ENCODE measurements around the gene CLEC18B. TPM values are rescaled to one million over a fixed set of nuclear protein-coding genes. Genes with fewer than 3 reads are reported as not detected.
A peak's percentile ranks its signal among the peaks of the same experiment; 100 is the strongest.
"Not testable (repeated sequence)": the region's sequence is repeated elsewhere in the genome, so short reads cannot be mapped to it uniquely, and the experiment has no call there.

CLEC18B gene
- total RNA-seq, 3 donors from 2014 or later = 1.1 to 5.5 (median 2.0) TPM

DNA sequence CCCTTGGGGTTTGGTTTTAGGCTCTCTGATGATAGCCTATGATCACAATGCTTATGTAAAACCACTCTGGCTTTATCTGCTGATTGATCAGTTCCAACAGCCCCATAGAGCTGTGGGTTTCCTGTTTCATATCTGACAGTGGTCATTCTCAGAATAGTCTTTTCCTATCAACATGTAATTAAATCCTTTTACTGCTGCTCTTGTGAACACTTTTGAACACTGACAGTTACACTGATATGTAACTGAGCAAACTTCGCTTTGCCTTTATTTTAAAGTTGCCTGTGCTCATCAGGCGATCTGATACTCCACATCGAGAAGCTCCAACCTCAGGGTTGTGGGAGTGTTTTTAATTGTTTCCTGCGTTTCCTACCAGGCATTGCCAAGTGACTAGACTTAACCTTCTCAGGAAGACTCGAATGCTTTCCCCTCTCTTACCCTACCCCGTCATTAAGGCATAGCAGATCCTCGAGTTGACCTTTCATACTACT, 17.3 kb upstream of the CLEC18B start:
- intact Hi-C loops (cut with DNase I, micrococcal nuclease) = no loop called here

DNA sequence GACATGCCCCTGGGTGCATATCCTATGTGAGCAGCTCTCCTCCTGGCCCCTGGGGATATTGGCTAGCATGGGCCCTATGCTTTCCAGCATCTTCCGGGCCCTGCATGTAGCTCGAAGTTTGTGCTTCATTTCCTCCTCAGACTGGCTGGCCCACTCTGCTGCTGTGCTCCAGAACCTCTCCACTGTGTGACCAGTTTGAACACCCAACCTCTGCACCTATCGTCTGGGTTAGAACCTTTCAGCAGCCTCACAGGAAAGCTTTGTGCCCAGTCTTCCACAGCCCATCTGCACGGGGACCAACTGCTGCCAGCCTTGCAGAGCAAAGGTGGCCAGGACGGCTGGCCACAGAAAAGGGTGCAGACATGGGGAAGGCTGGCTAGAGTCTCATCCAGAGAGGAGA, 10.2 kb upstream of the CLEC18B start:
- no peak for ATAC-seq
- intact Hi-C loops (cut with DNase I, micrococcal nuclease) = no loop called here
- H3K4me1 ChIP-seq (ENCODE audit: low read depth) = no peaks in the 10 kb centered on the region
- DNase-seq = no peak
- H3K36me3 ChIP-seq (ENCODE audit: low read depth) = no peaks in the 10 kb centered on the region
- H3K4me3 ChIP-seq = no peak overlapping the region
- H3K9me3 ChIP-seq = no peaks in the 10 kb centered on the region
- TF ChIP-seq, protein P1, sequence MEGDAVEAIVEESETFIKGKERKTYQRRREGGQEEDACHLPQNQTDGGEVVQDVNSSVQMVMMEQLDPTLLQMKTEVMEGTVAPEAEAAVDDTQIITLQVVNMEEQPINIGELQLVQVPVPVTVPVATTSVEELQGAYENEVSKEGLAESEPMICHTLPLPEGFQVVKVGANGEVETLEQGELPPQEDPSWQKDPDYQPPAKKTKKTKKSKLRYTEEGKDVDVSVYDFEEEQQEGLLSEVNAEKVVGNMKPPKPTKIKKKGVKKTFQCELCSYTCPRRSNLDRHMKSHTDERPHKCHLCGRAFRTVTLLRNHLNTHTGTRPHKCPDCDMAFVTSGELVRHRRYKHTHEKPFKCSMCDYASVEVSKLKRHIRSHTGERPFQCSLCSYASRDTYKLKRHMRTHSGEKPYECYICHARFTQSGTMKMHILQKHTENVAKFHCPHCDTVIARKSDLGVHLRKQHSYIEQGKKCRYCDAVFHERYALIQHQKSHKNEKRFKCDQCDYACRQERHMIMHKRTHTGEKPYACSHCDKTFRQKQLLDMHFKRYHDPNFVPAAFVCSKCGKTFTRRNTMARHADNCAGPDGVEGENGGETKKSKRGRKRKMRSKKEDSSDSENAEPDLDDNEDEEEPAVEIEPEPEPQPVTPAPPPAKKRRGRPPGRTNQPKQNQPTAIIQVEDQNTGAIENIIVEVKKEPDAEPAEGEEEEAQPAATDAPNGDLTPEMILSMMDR (IDR thresholded peaks at IDR 0.05) = no peak

More for the DNA sequence above, 17.3 kb upstream of the CLEC18B start:
- TF ChIP-seq, protein P1 (IDR thresholded peaks at IDR 0.05) = no peak
- no peaks in the 10 kb centered on the region for H3K36me3 ChIP-seq (ENCODE audit: low read depth)
- ATAC-seq = peak; percentile 33
- no peaks in the 10 kb centered on the region for H3K4me1 ChIP-seq (ENCODE audit: low read depth)
- H3K9me3 ChIP-seq = no peaks in the 10 kb centered on the region
- no peak overlapping the region for H3K4me3 ChIP-seq
- no peak for DNase-seq

DNA sequence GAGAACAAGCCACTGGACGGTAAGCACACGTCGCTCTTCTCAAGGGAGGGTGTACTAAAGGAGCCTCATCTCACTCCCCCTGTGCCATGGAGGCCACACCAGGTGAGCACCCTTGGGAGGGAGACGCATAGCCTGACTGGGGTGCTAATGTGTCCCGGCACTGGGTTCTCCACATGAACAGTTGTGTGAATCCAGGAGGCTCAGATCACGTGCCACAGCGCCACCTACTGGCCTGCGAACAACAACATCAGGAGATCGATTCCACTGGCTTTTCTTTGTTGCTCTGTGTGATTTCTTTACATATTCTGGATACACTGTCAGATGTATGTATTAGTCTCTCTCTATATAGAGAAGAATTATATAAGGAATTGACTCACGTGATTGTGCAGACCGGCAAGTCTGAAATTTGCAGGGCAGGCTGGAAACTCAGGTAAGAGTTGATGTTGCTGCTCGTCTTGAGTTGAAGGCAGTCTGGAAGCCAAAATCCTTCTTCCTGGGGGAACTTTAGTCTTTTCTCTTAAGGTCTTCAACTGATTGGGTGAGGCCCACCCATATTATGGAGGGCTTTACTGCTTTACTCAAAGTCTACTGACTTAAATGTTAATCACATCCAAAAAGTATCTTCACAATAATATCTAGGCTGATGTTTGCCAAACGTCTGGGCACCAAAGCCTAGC, 8.9 kb upstream of the CLEC18B start:
- TF ChIP-seq, protein P1 (IDR thresholded peaks at IDR 0.05) = peak; percentile 55
- H3K9me3 ChIP-seq; H3K36me3 ChIP-seq (ENCODE audit: low read depth); H3K4me1 ChIP-seq (ENCODE audit: low read depth); intact Hi-C loops (cut with DNase I, micrococcal nuclease); H3K4me3 ChIP-seq: not testable (repeated sequence)
- peak in 2 of 3 donors; percentile 68 to 74 for DNase-seq
- peak; percentile 91 for ATAC-seq

DNA sequence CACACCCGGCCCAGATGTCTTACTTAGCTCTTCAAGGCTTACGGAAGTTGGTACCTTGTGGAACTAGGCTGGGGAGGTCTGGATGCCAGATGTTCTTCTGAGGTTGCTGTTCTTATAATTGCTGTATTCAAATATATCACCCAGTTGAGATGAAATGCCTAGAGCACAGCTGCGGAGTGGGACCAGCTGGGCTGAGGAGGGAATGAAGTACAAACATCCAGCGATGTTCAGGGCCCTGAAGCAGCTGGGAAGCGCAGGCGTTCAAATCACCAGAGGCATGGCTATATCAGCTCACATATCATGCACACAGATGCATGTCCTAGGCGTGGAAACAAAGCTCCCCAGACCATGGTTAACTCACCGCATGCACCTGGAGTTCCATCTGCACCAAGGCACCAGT, 7.2 kb upstream of the CLEC18B start:
- H3K4me3 ChIP-seq; H3K4me1 ChIP-seq (ENCODE audit: low read depth); H3K36me3 ChIP-seq (ENCODE audit: low read depth); DNase-seq; intact Hi-C loops (cut with DNase I, micrococcal nuclease); H3K9me3 ChIP-seq: not testable (repeated sequence)
- peak; percentile 20 for ATAC-seq

DNA sequence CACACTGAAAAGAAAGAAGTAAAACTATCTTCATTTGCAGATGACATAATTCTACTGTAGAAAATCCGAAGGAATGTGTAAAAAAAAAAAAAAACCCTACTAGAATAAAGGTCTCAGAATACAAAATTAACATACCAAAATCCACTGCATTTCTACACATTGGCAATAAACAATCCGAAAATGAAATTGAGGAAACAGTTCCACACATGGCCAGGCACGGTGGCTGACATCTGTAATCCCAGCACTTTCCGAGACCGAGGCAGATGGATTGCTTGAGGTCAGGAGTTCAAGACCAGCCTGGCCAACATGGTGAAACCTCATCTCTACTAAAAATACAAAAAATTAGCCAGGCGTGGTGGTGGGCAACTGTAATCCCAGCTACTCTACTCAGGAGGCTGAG, 4.5 kb upstream of the CLEC18B start:
- DNase-seq; ATAC-seq; H3K9me3 ChIP-seq; H3K36me3 ChIP-seq (ENCODE audit: low read depth); H3K4me1 ChIP-seq (ENCODE audit: low read depth); intact Hi-C loops (cut with DNase I, micrococcal nuclease); H3K4me3 ChIP-seq: not testable (repeated sequence)

DNA sequence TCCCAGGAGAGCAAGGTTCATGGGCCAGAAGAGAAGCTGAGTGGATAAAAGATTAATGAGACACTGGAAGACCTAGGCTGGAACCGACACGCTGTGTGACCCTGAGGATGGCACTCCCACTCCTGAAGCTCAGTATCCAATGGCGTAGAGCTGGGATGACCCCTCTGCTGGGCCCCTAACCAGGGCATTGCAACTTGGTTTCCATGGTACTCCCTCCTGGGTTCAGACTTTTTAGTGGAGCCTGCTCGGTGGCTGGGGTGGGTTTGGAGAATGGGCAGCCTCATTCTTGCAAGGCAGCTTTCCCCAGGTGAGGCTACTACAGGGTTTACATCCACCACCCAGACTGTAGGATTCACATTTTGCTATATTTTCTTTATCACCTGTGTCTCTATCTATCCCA, 2.4 kb upstream of the CLEC18B start:
- H3K36me3 ChIP-seq (ENCODE audit: low read depth); ATAC-seq; DNase-seq; H3K4me3 ChIP-seq; H3K9me3 ChIP-seq; intact Hi-C loops (cut with DNase I, micrococcal nuclease); H3K4me1 ChIP-seq (ENCODE audit: low read depth): not testable (repeated sequence)

DNA sequence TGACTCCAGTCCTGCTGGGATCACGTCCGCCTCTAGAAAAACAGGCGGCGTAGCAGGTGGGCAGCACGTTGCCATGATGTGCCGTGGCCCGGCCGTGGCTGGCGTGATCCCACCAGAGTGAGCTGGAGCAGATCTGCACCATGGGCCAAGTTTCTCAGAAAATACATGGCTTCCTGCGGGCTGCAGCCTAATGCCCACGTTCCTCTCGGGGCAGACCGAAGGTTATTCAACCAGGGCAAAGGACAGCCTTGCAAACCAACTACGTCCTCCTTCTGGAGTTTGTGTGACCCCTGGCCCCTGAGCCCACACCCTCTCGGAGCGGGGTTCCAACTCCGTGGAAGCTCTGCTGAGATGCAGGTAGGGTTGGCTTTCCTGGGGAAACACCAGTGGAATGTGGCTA, 808 bp upstream of the CLEC18B start:
- H3K36me3 ChIP-seq (ENCODE audit: low read depth); DNase-seq; ATAC-seq; intact Hi-C loops (cut with DNase I, micrococcal nuclease); H3K4me1 ChIP-seq (ENCODE audit: low read depth); H3K9me3 ChIP-seq; H3K4me3 ChIP-seq: not testable (repeated sequence)

DNA sequence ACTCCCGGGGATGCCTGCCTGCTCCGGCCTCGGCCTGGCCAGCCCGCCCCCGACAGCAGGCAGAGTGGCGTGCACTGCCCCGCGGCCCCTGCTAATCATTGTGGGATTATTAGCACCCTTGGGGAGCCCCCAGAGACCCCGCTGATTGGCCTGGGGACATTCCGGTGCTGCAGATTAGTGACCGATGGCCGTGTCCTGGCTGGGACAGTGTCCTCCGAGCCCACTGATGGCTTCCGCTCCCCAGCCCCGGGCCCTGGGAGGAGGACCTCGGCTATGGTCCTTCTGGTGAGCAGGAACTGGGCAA, 156 bp upstream of the CLEC18B start:
- DNase-seq; H3K4me3 ChIP-seq; intact Hi-C loops (cut with DNase I, micrococcal nuclease); H3K9me3 ChIP-seq; ATAC-seq; H3K36me3 ChIP-seq (ENCODE audit: low read depth); H3K4me1 ChIP-seq (ENCODE audit: low read depth): not testable (repeated sequence)

DNA sequence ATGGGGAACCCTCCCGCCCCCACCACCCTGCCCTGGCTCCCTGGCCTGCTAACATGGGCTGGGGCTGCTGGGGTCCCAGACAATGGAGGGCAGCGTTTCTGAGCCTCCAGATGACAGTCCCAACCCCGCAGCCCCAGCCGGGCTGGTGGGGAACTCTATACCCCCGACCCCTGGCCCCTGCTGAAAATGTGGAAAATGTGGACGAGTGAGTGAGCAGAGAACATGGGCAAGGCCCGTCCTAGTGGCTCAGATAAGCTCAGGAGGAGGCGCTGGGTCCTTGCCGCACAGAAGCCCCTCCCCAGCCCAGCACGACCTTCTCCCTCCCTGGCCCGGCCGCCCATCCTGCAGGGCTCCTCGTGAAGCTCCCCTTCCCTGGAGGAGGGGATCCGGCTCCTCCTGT, 1.5 kb downstream of the CLEC18B start:
- intact Hi-C loops (cut with DNase I, micrococcal nuclease); H3K4me3 ChIP-seq; H3K4me1 ChIP-seq (ENCODE audit: low read depth); H3K36me3 ChIP-seq (ENCODE audit: low read depth); H3K9me3 ChIP-seq; DNase-seq; ATAC-seq: not testable (repeated sequence)

DNA sequence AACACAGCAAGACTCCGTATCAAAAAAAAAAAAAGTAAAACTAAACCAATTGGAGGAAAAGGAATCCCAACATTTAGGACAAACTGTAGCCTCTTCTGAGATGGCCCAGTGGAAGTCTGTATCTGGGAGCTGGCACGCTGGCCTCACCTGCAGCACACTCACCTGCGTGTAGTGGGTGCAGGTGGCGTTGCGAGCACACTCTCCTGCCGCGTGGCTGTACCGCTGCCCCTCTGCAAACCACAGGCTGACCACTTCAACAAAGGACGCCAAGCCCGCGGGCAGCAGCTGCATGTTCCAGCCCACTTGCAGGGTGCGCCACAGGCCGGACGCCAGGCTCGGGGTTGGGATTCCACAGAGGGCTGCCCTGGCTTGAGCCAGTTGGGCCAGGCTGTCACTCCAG, 3.4 kb downstream of the CLEC18B start:
- intact Hi-C loops (cut with DNase I, micrococcal nuclease); ATAC-seq; DNase-seq; H3K4me3 ChIP-seq; H3K9me3 ChIP-seq; H3K4me1 ChIP-seq (ENCODE audit: low read depth); H3K36me3 ChIP-seq (ENCODE audit: low read depth): not testable (repeated sequence)

DNA sequence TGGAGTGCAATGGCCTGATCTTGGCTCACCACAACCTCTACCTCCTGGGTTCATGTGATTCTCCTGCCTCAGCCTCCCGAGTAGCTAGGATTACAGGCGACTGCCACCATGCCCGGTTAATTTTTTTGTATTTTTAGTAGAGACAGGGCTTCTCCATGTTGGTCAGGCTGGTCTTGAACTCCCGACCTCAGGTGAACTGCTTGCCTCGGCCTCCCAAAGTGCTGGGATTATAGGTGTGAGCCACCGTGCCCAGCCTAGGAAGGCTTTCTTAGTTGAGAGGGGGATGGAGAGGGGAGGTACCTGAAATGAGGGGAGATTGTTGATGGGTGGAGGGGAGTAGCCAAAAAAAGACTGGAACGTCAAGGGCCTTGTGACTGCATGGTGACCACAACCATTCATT, 7.4 kb downstream of the CLEC18B start:
- H3K9me3 ChIP-seq; intact Hi-C loops (cut with DNase I, micrococcal nuclease); H3K4me1 ChIP-seq (ENCODE audit: low read depth); ATAC-seq; H3K36me3 ChIP-seq (ENCODE audit: low read depth); DNase-seq; H3K4me3 ChIP-seq: not testable (repeated sequence)

DNA sequence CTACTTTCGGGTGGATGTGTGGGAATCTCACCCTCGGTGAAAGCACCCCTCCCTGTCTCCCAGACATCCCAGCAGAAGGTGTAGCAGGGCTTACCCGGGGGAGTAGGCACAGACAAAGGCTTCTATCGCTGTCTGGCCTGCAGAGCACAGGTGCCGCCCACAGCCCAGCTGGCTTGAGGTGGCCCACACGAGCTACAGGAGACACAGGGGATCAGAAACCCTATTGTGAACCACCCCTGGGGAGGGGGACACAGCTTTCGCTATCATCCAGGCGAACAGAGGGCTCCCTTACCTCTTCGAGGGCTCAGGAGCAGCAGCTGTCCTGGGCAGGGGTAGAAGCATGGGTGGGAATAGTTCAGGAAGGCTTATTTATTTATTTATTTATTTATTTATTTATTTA, 7.8 kb downstream of the CLEC18B start:
- H3K4me1 ChIP-seq (ENCODE audit: low read depth); ATAC-seq; H3K36me3 ChIP-seq (ENCODE audit: low read depth); H3K9me3 ChIP-seq; intact Hi-C loops (cut with DNase I, micrococcal nuclease); H3K4me3 ChIP-seq; DNase-seq: not testable (repeated sequence)

All from mucosa of descending colon (tissue), 3 donors.